ENCODE results near the gene BPTF. TPM values are rescaled to one million over a fixed set of nuclear protein-coding genes. Genes with fewer than 3 reads are reported as not detected.

BPTF gene
- polyA plus RNA-seq, 1 of the 3 experiments (the other 2 are of a cell fraction): 61.4 TPM

- TF ChIP-seq, protein P1, sequence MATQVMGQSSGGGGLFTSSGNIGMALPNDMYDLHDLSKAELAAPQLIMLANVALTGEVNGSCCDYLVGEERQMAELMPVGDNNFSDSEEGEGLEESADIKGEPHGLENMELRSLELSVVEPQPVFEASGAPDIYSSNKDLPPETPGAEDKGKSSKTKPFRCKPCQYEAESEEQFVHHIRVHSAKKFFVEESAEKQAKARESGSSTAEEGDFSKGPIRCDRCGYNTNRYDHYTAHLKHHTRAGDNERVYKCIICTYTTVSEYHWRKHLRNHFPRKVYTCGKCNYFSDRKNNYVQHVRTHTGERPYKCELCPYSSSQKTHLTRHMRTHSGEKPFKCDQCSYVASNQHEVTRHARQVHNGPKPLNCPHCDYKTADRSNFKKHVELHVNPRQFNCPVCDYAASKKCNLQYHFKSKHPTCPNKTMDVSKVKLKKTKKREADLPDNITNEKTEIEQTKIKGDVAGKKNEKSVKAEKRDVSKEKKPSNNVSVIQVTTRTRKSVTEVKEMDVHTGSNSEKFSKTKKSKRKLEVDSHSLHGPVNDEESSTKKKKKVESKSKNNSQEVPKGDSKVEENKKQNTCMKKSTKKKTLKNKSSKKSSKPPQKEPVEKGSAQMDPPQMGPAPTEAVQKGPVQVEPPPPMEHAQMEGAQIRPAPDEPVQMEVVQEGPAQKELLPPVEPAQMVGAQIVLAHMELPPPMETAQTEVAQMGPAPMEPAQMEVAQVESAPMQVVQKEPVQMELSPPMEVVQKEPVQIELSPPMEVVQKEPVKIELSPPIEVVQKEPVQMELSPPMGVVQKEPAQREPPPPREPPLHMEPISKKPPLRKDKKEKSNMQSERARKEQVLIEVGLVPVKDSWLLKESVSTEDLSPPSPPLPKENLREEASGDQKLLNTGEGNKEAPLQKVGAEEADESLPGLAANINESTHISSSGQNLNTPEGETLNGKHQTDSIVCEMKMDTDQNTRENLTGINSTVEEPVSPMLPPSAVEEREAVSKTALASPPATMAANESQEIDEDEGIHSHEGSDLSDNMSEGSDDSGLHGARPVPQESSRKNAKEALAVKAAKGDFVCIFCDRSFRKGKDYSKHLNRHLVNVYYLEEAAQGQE (IDR thresholded peaks at IDR 0.05; ENCODE audit: low read depth, low read length): peak; percentile 19; the same call in 1 of the 2 replicates
- TF ChIP-seq FOXM1 (IDR thresholded peaks at IDR 0.05; ENCODE audit: low read depth) (no peak), YY1 (IDR thresholded peaks at IDR 0.05; ENCODE audit: low read depth) (no peak), SMC3 (IDR thresholded peaks at IDR 0.05; ENCODE audit: low read depth, low read length) (no peak), FOXJ3 (CRISPR knock-in tag; IDR thresholded peaks at IDR 0.05) (no peak), USF1 (IDR thresholded peaks at IDR 0.05; ENCODE audit: borderline replicate concordance, low read depth) (no peak), MXI1 (IDR thresholded peaks at IDR 0.05; ENCODE audit: low read depth, low read length) (peak; percentile 32; the same call in 1 of the 2 replicates), TEAD4 (IDR thresholded peaks at IDR 0.05; ENCODE audit: borderline replicate concordance, insufficient read depth) (no peak), CTCF (IDR thresholded peaks at IDR 0.05) (peak; percentile 23), FOSL2 (IDR thresholded peaks at IDR 0.05; ENCODE audit: borderline replicate concordance, low read depth) (no peak; the same call in 1 of the 2 replicates), GABPA (IDR thresholded peaks at IDR 0.05; ENCODE audit: low read depth) (peak; percentile 70), NFIC (IDR thresholded peaks at IDR 0.05; ENCODE audit: borderline replicate concordance) (0 out of 2 replicates have a peak, but pooled peaks have one; percentile 9), POLR2AphosphoS5 (IDR thresholded peaks at IDR 0.05; ENCODE audit: low read depth, low read length) (peak; percentile 46; the same call in 1 of the 2 replicates), CHD2 (IDR thresholded peaks at IDR 0.05; ENCODE audit: low read length, partially characterized antibody) (no peak)
- TF ChIP-seq, protein P2, sequence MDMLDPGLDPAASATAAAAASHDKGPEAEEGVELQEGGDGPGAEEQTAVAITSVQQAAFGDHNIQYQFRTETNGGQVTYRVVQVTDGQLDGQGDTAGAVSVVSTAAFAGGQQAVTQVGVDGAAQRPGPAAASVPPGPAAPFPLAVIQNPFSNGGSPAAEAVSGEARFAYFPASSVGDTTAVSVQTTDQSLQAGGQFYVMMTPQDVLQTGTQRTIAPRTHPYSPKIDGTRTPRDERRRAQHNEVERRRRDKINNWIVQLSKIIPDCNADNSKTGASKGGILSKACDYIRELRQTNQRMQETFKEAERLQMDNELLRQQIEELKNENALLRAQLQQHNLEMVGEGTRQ (IDR thresholded peaks at IDR 0.05; ENCODE audit: borderline replicate concordance, low read depth, low read length): no peak
- TF ChIP-seq, protein P3, sequence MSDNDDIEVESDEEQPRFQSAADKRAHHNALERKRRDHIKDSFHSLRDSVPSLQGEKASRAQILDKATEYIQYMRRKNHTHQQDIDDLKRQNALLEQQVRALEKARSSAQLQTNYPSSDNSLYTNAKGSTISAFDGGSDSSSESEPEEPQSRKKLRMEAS (IDR thresholded peaks at IDR 0.05; ENCODE audit: low read depth): no peak; the same call in 1 of the 2 replicates
Measured at GRCh38 chr17:67993153-67993997, 168.1 kb downstream of the BPTF start (continued).

Data from SK-N-SH (cell line).